SK-N-SH (cell line): ENCODE results near the gene ASTN2. TPM values are rescaled to one million over a fixed set of nuclear protein-coding genes. Genes with fewer than 3 reads are reported as not detected.

ENCODE experiments used
- CTCF ChIA-PET: fragments of 300-600, 350-600 bp; formaldehyde crosslinking; extraction: SDS; loops from one replicate; lab custom pipeline; 2021; lab: Yijun Ruan, JAX
- POLR2A ChIA-PET: fragments of 350-600 bp; sonication (Branson Sonifier 250); formaldehyde crosslinking; extraction: SDS; loops from one replicate; lab custom pipeline; 2020; ENCODE audit warnings: antibody characterized with exemption, inconsistent platforms; lab: Yijun Ruan, JAX
- DNase-seq: peaks from one replicate; pipeline ENCODE4 v3.0.0; 2012
- H2AFZ ChIP-seq: fragments of 200-600 bp; sonication (generic); 2 replicates; pipeline ENCODE4 v1.8.1; 2016; ENCODE audit warnings: antibody characterized with exemption, mild to moderate bottlenecking, low read depth
- H3F3A ChIP-seq: fragments of 200-600 bp; sonication (generic); replicated peaks from 2 replicates; pipeline ENCODE3; 2016; ENCODE audit warnings: antibody characterized with exemption, mild to moderate bottlenecking; ENCODE audit not compliant: insufficient read depth
- H3K27ac ChIP-seq, 2 experiments: fragments of 200-500 bp in 1 of 2; fragments of 200-600 bp in 1 of 2; sonication (Bioruptor generic) in 1 of 2; sonication (generic), shearing (Covaris generic) in 1 of 2; 2 replicates each; pipeline versions ENCODE4 v1.5.1 to v1.6.1; 2014 to 2016; ENCODE audit warnings: low read depth in 2 of 2, inconsistent platforms in 1 of 2, low read length in 1 of 2, mild to moderate bottlenecking in 1 of 2, mixed read lengths in 1 of 2
- H3K27me3 ChIP-seq: fragments of 200-600 bp; sonication (generic), shearing (Covaris generic); 2 replicates; pipeline ENCODE4 v1.6.1; 2016; ENCODE audit warnings: mixed run types; ENCODE audit not compliant: insufficient read depth
- H3K36me3 ChIP-seq, 2 experiments: fragments of 200-500 bp in 1 of 2; fragments of 200-600 bp in 1 of 2; sonication (Bioruptor generic) in 1 of 2; sonication (generic) in 1 of 2; replicated peaks in 1 of 2; 2 replicates each; pipeline versions ENCODE3 to v1.5.1; 2014 to 2016; ENCODE audit warnings: low read length in 1 of 2, mild to moderate bottlenecking in 1 of 2; ENCODE audit not compliant: insufficient read depth in 2 of 2, control insufficient read depth in 1 of 2
- H3K4me1 ChIP-seq, 2 experiments: fragments of 200-500 bp in 1 of 2; fragments of 200-600 bp in 1 of 2; sonication (Bioruptor generic) in 1 of 2; sonication (generic), shearing (Covaris generic) in 1 of 2; 2 replicates each; pipeline versions ENCODE4 v1.5.1 to v1.6.1; 2014 to 2016; ENCODE audit warnings: low read depth in 1 of 2, low read length in 1 of 2, mixed run types in 1 of 2; ENCODE audit not compliant: insufficient read depth in 2 of 2, control insufficient read depth in 1 of 2
- H3K4me2 ChIP-seq: fragments of 200-600 bp; sonication (generic), shearing (Covaris generic); 2 replicates; pipeline ENCODE4 v1.6.1; 2017; ENCODE audit warnings: mixed run types
- H3K4me3 ChIP-seq, 2 experiments: fragments of 200-500 bp in 1 of 2; fragments of 200-600 bp in 1 of 2; sonication (Bioruptor generic) in 1 of 2; sonication (generic), shearing (Covaris generic) in 1 of 2; 2 replicates each; pipeline versions ENCODE4 v1.5.1 to v1.8.1; 2014 to 2016; ENCODE audit warnings: low read depth in 2 of 2, inconsistent platforms in 1 of 2, low read length in 1 of 2, mild to moderate bottlenecking in 1 of 2, mixed read lengths in 1 of 2, moderate library complexity in 1 of 2
- H3K79me2 ChIP-seq: fragments of 200-600 bp; sonication (generic); 2 replicates; pipeline ENCODE4 v1.8.1; 2017; ENCODE audit warnings: mild to moderate bottlenecking; ENCODE audit not compliant: insufficient read depth
- H3K9ac ChIP-seq: fragments of 200-600 bp; sonication (generic); 2 replicates; pipeline ENCODE4 v1.6.1; 2017; ENCODE audit warnings: mixed run types
- H3K9me2 ChIP-seq: fragments of 200-600 bp; sonication (generic); 2 replicates; pipeline ENCODE4 v1.6.1; 2017; ENCODE audit warnings: mixed run types
- H3K9me3 ChIP-seq: fragments of 200-600 bp; sonication (generic); 2 replicates; pipeline ENCODE4 v1.6.1; 2017; ENCODE audit warnings: mixed run types, mild to moderate bottlenecking, moderate library complexity
- H4K20me1 ChIP-seq: fragments of 200-600 bp; sonication (generic); 2 replicates; pipeline ENCODE4 v1.6.1; 2017; ENCODE audit warnings: mild to moderate bottlenecking, mixed run types; ENCODE audit not compliant: insufficient read depth
- EZH2phosphoT487 ChIP-seq: fragments of 200-600 bp; sonication (generic); IDR thresholded peaks from 2 replicates; pipeline ENCODE4 v1.6.1; 2017; ENCODE audit warnings: low read depth, mixed run types, mild to moderate bottlenecking, antibody characterized with exemption, moderate library complexity, borderline replicate concordance
- GABPA ChIP-seq: IDR thresholded peaks from 2 replicates; pipeline ENCODE4 v1.4.0; 2012; ENCODE audit warnings: low read depth, mild to moderate bottlenecking
- MEF2A ChIP-seq: IDR thresholded peaks from 2 replicates; pipeline ENCODE4 v1.4.0; 2012; ENCODE audit warnings: low read depth, borderline replicate concordance
- NFIC ChIP-seq: IDR thresholded peaks from 2 replicates; pipeline ENCODE4 v1.4.0; 2012; ENCODE audit warnings: borderline replicate concordance
- NRF1 ChIP-seq: IDR thresholded peaks from 2 replicates; pipeline ENCODE4 v1.6.1; 2012; ENCODE audit warnings: low read depth, mild to moderate bottlenecking, low read length
- POLR2AphosphoS5 ChIP-seq: IDR thresholded peaks from 2 replicates; pipeline ENCODE4 v1.6.1; 2012; ENCODE audit warnings: low read depth, low read length
- REST ChIP-seq: IDR thresholded peaks from 2 replicates; pipeline ENCODE4 v1.6.1; 2012; ENCODE audit warnings: mild to moderate bottlenecking, low read depth, low read length, moderate library complexity
- SMC3 ChIP-seq: IDR thresholded peaks from 2 replicates; pipeline ENCODE4 v1.6.1; 2012; ENCODE audit warnings: low read depth, low read length, improper control_type of control experiment
- TAF1 ChIP-seq: IDR thresholded peaks from 2 replicates; pipeline ENCODE4 v1.6.1; 2012; ENCODE audit warnings: low read depth, mild to moderate bottlenecking, low read length, moderate library complexity, borderline replicate concordance
- USF1 ChIP-seq: IDR thresholded peaks from 2 replicates; pipeline ENCODE4 v1.4.0; 2012; ENCODE audit warnings: low read depth, borderline replicate concordance
- WGBS: methylation state at CpG from one replicate; pipeline ENCODE4 v1.1.6; 2017; ENCODE audit warnings: low lambda C conversion rate; 5-methylcytosine and 5-hydroxymethylcytosine counted together
- polyA plus RNA-seq, 3 experiments: library from polyadenylated mRNA; depleted of rRNA; stranded (reverse); fragments of >200 nt; gene quantifications; 2 replicates each; pipeline ENCODE4 v1.2.3, GENCODE V29; 2012

ASTN2 gene
- polyA plus RNA-seq, 1 of the 3 experiments (the other 2 are of a cell fraction): 6.6 TPM

- ChIA-PET POLR2A (no interaction called here), CTCF (interaction anchor here (1.6 kb wide), 1 partner anchor 34 kb away, joined by 4 read pairs; no protein-coding TSS in a partner anchor)
- no peak overlapping the region for H3K9ac ChIP-seq
- H2AFZ ChIP-seq: no peak overlapping the region
- no peaks in the 10 kb centered on the region for H3K36me3 ChIP-seq
- 51% methylated on average over 5 of the region's 5 CpGs for WGBS
- H3K9me3 ChIP-seq: no peaks in the 10 kb centered on the region
- H3K4me2 ChIP-seq: no peak overlapping the region
- no peaks in the 10 kb centered on the region for H3K79me2 ChIP-seq
- H4K20me1 ChIP-seq: no peaks in the 10 kb centered on the region
- H3K4me3 ChIP-seq: no peak overlapping the region
- TF ChIP-seq NFIC: no peak
- TF ChIP-seq GABPA: no peak
- no peaks in the 10 kb centered on the region for H3K9me2 ChIP-seq
- H3K27me3 ChIP-seq: no peaks in the 10 kb centered on the region
- no peaks in the 10 kb centered on the region for H3F3A ChIP-seq
- DNase-seq: no peak
- H3K4me1 ChIP-seq: peaks cover 0 to 2% of the 10 kb centered on the region in 2 experiments; a peak in 1 of 4 replicates
- H3K27ac ChIP-seq: no peak overlapping the region
These were observed 30.8 kb upstream of the ASTN2 start for GRCh38 chr9:117445631-117446030.

GRCh38 chr9:117444501-117444900, 29.6 kb upstream of the ASTN2 start:
- H3K79me2 ChIP-seq: no peaks in the 10 kb centered on the region
- H3K27me3 ChIP-seq: no peaks in the 10 kb centered on the region
- CTCF ChIA-PET: interaction anchor here (1.3 to 1.6 kb wide), 2 partner anchors 33 to 364 kb away, joined by 3 to 4 read pairs; no protein-coding TSS in a partner anchor
- POLR2A ChIA-PET: no interaction called here
- TF ChIP-seq MEF2A (no peak), TAF1 (no peak), POLR2AphosphoS5 (no peak), REST (no peak), EZH2phosphoT487 (no peak), SMC3 (no peak), USF1 (no peak), NRF1 (no peak), NFIC (no peak)
- H2AFZ ChIP-seq: no peak overlapping the region
- H3K36me3 ChIP-seq: no peaks in the 10 kb centered on the region
- no peaks in the 10 kb centered on the region for H3K9me2 ChIP-seq
- H3K4me3 ChIP-seq: no peak overlapping the region
- peaks cover 0 to 2% of the 10 kb centered on the region in 2 experiments; a peak in 1 of 4 replicates for H3K4me1 ChIP-seq
- no peak for DNase-seq
- H4K20me1 ChIP-seq: no peaks in the 10 kb centered on the region
- WGBS: 30% methylated on average over 4 of the region's 4 CpGs
- H3K9me3 ChIP-seq: no peaks in the 10 kb centered on the region
- no peak overlapping the region for H3K9ac ChIP-seq
- H3F3A ChIP-seq: no peaks in the 10 kb centered on the region
- H3K27ac ChIP-seq: no peak overlapping the region
- H3K4me2 ChIP-seq: no peak overlapping the region
